ENCODE measurements around the gene AOPEP.
"Not testable (repeated sequence)": the region's sequence is repeated elsewhere in the genome, so short reads cannot be mapped to it uniquely, and the experiment has no call there.

The AOPEP gene

GRCh38 chr9:94819161-94819687, 92.7 kb downstream of the AOPEP start:
- no peak for DNase-seq

GRCh38 chr9:94821098-94821887, 94.8 kb downstream of the AOPEP start:
- DNase-seq, result no peak

- DNase-seq, result no peak
These were observed 95.8 kb downstream of the AOPEP start for GRCh38 chr9:94822273-94822672.

DNA sequence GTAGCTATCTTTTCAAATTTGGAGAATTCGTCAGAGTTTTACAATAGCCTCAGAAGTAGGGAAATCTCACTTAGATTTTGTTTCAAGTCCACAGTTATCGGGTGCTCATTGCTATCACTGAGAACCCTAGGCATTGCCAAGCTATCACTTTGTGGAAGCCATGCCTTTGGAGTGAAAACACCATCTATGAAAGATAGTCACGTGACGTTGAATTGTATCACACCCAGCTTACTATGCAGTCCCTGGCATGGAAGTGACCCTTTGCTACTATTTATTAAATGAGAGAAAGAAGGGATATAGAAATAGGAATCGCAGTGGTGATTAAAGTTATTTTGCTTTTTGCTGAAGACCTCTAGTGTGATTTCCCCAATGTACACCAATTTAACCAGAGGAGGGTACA, 97.2 kb downstream of the AOPEP start:
- no peak for DNase-seq

DNA sequence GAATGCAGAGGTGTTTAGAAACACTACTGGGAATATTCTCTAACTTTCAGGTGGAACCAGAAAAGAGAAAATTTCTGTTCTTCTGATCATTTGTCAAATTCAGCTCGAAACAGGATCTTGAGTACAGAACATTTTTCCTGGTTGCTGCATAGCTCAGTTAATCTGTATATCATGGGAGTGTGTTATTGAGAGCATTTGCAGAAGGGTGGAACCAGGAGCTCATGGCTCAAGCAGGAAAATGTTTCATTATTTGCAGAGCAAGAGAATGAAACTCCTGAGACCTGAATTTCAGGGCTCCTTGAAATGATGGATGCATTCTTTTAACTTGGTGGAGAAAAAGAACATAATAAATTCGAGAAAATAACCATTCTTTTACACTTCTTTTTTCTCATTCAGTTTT, 97.9 kb downstream of the AOPEP start:
- no peak for DNase-seq

GRCh38 chr9:94824913-94825610, 98.6 kb downstream of the AOPEP start:
- no peak for DNase-seq

GRCh38 chr9:94825611-94825958, 99.1 kb downstream of the AOPEP start:
- no peak for DNase-seq

DNA sequence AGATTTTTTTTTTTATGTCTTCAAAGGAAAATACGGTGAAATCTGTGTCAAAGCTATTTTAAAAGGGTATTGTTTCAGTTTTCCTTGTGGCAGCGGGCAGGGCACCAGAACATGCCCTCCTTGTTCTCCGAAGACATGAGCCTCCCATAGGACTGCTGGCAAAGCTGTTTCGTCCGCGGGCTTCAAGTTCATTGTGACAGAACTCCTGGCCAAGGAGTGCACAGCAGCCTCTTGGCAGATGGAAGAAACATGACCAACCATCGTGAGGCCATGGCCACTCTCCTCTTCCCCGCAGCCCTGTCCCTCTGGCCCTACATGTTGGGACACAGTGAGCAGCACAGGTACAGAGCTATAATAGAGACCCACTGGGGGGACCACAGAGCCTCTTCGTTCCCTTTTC, 99.5 kb downstream of the AOPEP start:
- no peak for DNase-seq

DNA sequence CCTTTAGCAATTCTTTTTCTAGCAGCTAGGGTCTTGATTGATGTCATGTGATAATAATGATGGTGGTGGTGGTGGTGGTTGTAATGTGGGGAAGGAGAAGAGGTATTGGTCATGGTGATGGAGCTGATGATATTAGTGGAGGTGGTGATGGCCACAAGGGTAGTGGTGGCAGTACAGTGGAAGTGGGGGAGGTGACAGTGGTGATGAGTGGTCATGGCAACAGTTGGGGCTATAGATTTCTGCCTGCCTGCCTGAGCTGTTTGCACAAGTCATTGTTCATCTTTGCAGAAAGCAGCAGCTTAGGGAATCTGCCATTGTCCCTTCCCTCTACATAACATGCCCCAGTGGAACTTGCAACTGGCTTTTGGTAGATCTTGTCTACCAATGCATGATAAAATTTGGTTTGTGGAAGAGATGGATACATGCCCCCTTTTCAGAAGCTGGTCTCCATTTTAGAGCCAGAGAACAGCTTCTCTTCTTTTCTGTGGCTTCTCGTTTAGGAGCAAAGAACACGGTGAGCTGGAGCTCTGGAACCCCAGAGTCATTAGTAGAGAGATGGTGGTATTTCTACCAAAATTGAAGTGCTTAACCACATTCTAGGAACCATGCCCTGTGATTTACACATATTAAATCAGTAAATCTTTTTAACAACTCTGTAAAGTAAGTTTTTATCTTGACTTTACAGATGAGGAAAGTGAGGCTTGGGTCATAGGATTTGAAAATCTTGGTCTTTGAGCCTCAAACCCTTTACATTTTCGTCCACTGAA, 100.3 kb downstream of the AOPEP start:
- DNase-seq, result no peak

DNA sequence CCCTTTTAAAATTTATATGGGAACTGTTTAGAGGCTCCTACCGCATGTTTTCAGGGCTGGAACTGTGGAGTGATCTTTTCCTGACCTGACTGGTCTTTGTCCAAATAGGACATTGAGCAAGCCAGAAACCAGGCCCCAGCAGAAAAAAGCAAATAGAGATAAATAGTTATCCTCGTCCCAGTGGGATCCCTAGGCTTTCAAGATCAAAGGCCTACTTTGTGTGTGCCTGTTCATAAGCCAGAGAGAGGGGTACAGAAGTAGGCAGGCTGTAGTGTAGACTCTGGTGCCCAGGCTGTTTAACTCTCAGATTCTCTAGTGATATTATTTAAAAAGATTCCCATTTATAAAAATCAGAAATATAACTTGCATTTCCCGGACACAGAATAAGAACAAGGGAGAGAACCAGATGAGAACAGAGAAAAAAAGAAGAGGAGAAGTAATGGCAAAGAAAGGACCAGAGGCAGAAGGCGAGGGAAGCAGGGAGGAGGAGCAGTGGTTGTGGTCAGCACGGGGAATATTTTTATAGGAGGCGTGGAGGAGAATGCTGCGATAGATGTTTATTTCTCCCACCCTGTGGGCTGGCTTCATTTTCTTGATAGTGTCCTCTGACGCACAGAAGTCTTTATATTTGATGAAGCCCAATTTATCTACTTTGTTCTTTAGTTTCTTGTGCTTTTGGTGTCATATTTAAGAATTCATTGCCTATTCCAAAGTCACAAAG, 101.2 kb downstream of the AOPEP start:
- no peak for DNase-seq

- DNase-seq, result no peak
These were observed 103.0 kb downstream of the AOPEP start for GRCh38 chr9:94829380-94830070.

DNA sequence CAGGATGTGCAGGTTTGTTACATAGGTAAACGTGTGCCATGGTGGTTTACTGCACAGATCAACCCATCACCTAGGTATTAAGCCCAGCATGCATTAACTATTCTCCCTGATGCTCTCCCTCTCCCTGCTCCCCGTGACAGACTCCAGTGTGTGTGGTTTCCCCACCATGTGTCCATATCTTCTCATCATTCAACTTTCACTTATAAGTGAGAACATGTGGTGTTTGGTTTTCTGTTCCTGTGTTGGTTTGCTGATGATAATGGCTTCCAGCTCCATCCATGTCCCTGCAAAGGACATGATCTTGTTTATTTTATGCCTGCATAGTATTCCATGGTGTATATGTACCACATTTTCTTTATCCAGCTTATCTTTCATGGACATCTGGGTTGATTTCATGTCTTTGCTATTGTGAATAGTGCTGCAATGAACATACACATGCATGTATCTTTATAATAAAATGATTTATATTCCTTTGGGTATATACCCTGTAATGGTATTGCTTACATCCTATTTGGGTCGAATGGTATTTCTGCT, 103.6 kb downstream of the AOPEP start:
- not testable (repeated sequence) for DNase-seq

- DNase-seq, result no peak
These were observed 107.3 kb downstream of the AOPEP start for GRCh38 chr9:94833802-94834201.

- no peak for DNase-seq
These were observed 110.9 kb downstream of the AOPEP start for GRCh38 chr9:94837404-94837803.

DNA sequence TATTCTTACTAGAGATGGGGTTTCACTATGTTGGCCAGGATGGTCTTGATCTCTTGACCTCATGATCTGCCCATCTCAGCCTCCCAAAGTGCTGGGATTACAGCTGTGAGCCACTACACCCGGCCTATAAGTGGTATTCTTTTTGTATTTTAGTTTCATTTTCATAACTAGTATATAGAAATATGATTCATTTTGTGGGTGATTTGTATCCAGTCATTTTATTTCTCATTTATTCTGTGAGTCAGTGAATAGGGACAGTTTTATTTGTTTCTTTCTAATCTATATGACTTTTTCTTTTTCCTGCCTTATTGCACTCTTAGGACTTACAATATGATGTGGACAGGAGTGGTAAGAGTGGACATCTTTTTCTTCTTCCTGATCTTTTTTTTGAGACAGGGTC, 112.9 kb downstream of the AOPEP start:
- DNase-seq, result no peak

DNA sequence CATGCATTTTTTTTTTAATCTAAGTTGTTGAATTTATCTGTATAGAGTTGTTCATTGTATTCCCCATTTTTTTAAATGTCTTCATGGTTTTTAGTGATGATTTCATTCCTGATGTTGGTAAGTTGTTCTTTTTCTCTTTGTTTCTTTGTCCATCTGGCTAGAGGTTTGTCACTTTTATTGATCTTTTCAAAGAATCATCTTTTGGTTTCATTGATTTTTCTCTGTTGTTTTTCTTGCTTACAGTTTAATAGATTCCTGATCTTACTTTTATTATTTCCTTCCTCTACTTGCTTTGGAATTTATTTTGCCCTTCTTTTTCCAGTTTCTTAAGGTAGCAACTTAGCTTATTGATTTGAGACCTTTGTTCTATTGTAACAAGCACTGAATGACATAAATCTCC, 114.2 kb downstream of the AOPEP start:
- DNase-seq, result no peak

DNA sequence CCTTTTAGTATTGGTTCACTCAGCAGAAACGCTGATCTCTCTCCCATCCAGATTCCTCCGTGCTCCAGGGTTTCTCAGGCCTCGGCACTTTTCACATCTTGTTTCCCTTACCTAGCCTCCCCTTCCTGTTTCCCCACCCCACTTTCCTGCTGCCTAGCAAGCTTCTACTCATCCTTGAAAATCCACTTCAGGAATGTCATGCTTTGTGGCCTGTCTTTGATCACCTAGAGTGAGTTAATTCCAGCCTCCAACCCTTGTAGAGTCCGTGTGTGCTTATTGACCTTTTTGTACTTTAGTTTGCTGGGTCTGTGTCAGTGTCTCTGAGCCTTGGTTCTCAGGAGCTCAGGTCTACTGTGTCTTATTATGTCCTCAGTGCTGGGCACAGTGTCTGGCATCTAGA, 116.6 kb downstream of the AOPEP start:
- no peak for DNase-seq

GRCh38 chr9:94846739-94847138, 120.2 kb downstream of the AOPEP start:
- DNase-seq, result no peak

GRCh38 chr9:94847486-94847885, 121.0 kb downstream of the AOPEP start:
- peak; percentile 68 for DNase-seq

DNA sequence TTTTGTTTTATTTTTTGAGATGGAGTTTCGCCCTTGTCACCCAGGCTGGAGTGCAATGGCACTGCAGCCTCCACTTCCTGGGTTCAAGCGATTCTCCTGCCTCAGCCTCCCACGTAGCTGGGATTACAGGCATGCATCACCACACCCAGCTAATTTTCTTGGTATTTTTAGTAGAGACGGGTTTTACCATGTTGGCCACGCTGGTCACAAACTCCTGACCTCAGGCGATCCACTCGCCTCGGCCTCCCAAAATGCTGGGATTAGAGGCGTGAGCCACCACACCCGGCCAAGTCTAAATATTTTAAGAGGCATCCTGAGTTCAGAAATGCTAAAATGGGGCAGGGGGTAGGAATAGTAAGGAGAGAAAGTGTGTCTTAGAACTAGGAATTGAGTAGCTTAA, 122.3 kb downstream of the AOPEP start:
- not testable (repeated sequence) for DNase-seq

- DNase-seq, result no peak
These were observed 124.3 kb downstream of the AOPEP start for GRCh38 chr9:94850540-94851434.

Data from fibroblast of skin of scalp (primary cell).